HEK293 (cell line): ENCODE measurements around the gene XRCC6.

ENCODE experiments used
- BCL11A ChIP-seq: fragments of 450-650 bp; formaldehyde crosslinking; IDR thresholded peaks from 2 replicates; pipeline ENCODE4 v1.5.1; 2016; ENCODE audit warnings: low read depth, missing biosample characterization, missing genetic modification characterization
- EGR2 ChIP-seq: fragments of 450-650 bp; formaldehyde crosslinking; IDR thresholded peaks from 2 replicates; pipeline ENCODE4 v1.5.1; 2016; ENCODE audit warnings: low read depth, missing biosample characterization, missing genetic modification characterization
- GLI2 ChIP-seq: fragments of 450-650 bp; formaldehyde crosslinking; IDR thresholded peaks from 2 replicates; pipeline ENCODE4; 2017; ENCODE audit warnings: missing biosample characterization, missing genetic modification characterization, low read depth, borderline replicate concordance
- GLIS1 ChIP-seq: fragments of 450-650 bp; formaldehyde crosslinking; IDR thresholded peaks from 2 replicates; pipeline ENCODE4 v1.5.1; 2016; ENCODE audit warnings: missing biosample characterization, missing genetic modification characterization
- KLF7 ChIP-seq: fragments of 450-650 bp; formaldehyde crosslinking; IDR thresholded peaks from 2 replicates; pipeline ENCODE4 v1.5.1; 2016; ENCODE audit warnings: missing biosample characterization, missing genetic modification characterization, borderline replicate concordance
- KLF8 ChIP-seq: fragments of 450-650 bp; formaldehyde crosslinking; IDR thresholded peaks from 2 replicates; pipeline ENCODE4 v1.5.1; 2016; ENCODE audit warnings: missing biosample characterization, missing genetic modification characterization
- KLF9 ChIP-seq: fragments of 450-650 bp; formaldehyde crosslinking; IDR thresholded peaks from 2 replicates; pipeline ENCODE4 v1.5.1; 2016; ENCODE audit warnings: missing biosample characterization, missing genetic modification characterization, low read depth
- OSR2 ChIP-seq: fragments of 450-650 bp; formaldehyde crosslinking; IDR thresholded peaks from 2 replicates; pipeline ENCODE4 v1.5.1; 2016; ENCODE audit warnings: missing biosample characterization, missing genetic modification characterization
- PBX3 ChIP-seq: sonication (generic); formaldehyde crosslinking; IDR thresholded peaks from 2 replicates; pipeline ENCODE4 v1.8.1; 2022; ENCODE audit warnings: mild to moderate bottlenecking, moderate library complexity, missing genetic modification reagents
- SCRT1 ChIP-seq: fragments of 450-650 bp; formaldehyde crosslinking; IDR thresholded peaks from 2 replicates; pipeline ENCODE4 v1.5.1; 2016; ENCODE audit warnings: missing biosample characterization, missing genetic modification characterization, borderline replicate concordance
- TSHZ1 ChIP-seq: fragments of 450-650 bp; formaldehyde crosslinking; IDR thresholded peaks from 2 replicates; pipeline ENCODE4 v1.5.1; 2016; ENCODE audit warnings: missing biosample characterization, missing genetic modification characterization, borderline replicate concordance
- ZBTB1 ChIP-seq: fragments of 450-650 bp; formaldehyde crosslinking; IDR thresholded peaks from 2 replicates; pipeline ENCODE4 v1.5.1; 2016; ENCODE audit warnings: missing biosample characterization, missing genetic modification characterization
- ZBTB17 ChIP-seq: fragments of 450-650 bp; formaldehyde crosslinking; IDR thresholded peaks from 2 replicates; pipeline ENCODE4 v1.5.1; 2016; ENCODE audit warnings: missing biosample characterization, missing genetic modification characterization
- ZBTB20 ChIP-seq: fragments of 450-650 bp; formaldehyde crosslinking; IDR thresholded peaks from 2 replicates; pipeline ENCODE4 v1.5.1; 2016; ENCODE audit warnings: missing biosample characterization, missing genetic modification characterization
- ZBTB21 ChIP-seq: fragments of 450-650 bp; formaldehyde crosslinking; IDR thresholded peaks from 2 replicates; pipeline ENCODE4 v1.5.1; 2017; ENCODE audit warnings: missing biosample characterization, missing genetic modification characterization
- ZBTB6 ChIP-seq: fragments of 450-650 bp; formaldehyde crosslinking; IDR thresholded peaks from 2 replicates; pipeline ENCODE4 v1.5.1; 2017; ENCODE audit warnings: missing biosample characterization, missing genetic modification characterization
- ZBTB7A ChIP-seq: fragments of 450-650 bp; formaldehyde crosslinking; IDR thresholded peaks from 2 replicates; pipeline ENCODE4 v1.5.1; 2016; ENCODE audit warnings: low read depth, missing biosample characterization, missing genetic modification characterization
- ZIC2 ChIP-seq: fragments of 450-650 bp; formaldehyde crosslinking; IDR thresholded peaks from 2 replicates; pipeline ENCODE4 v1.5.1; 2016; ENCODE audit warnings: missing biosample characterization, missing genetic modification characterization
- ZNF112 ChIP-seq: fragments of 450-650 bp; formaldehyde crosslinking; IDR thresholded peaks from 2 replicates; pipeline ENCODE4 v1.5.0; 2017; ENCODE audit warnings: missing biosample characterization, missing genetic modification characterization
- ZNF132 ChIP-seq: fragments of 450-650 bp; formaldehyde crosslinking; IDR thresholded peaks from 2 replicates; pipeline ENCODE4 v1.5.1; 2017; ENCODE audit warnings: missing biosample characterization, missing genetic modification characterization, borderline replicate concordance
- ZNF16 ChIP-seq: fragments of 450-650 bp; formaldehyde crosslinking; IDR thresholded peaks from 2 replicates; pipeline ENCODE4 v1.5.1; 2016; ENCODE audit warnings: low read depth, missing biosample characterization, missing genetic modification characterization
- ZNF18 ChIP-seq: fragments of 450-650 bp; formaldehyde crosslinking; IDR thresholded peaks from 2 replicates; pipeline ENCODE4 v1.5.1; 2016; ENCODE audit warnings: missing biosample characterization, missing genetic modification characterization
- ZNF184 ChIP-seq: fragments of 450-650 bp; IDR thresholded peaks from 2 replicates; pipeline ENCODE4 v1.5.1; 2018; ENCODE audit warnings: missing biosample characterization, mild to moderate bottlenecking, missing genetic modification characterization
- ZNF239 ChIP-seq: fragments of 450-650 bp; formaldehyde crosslinking; IDR thresholded peaks from 2 replicates; pipeline ENCODE4 v1.5.1; 2016; ENCODE audit warnings: missing biosample characterization, missing genetic modification characterization
- ZNF292 ChIP-seq: fragments of 450-650 bp; formaldehyde crosslinking; IDR thresholded peaks from 2 replicates; pipeline ENCODE4 v1.5.1; 2016; ENCODE audit warnings: low read depth, missing biosample characterization, missing genetic modification characterization, borderline replicate concordance
- ZNF324 ChIP-seq: fragments of 450-650 bp; formaldehyde crosslinking; IDR thresholded peaks from 2 replicates; pipeline ENCODE4 v1.5.1; 2016; ENCODE audit warnings: missing biosample characterization, missing genetic modification characterization
- ZNF362 ChIP-seq: fragments of 450-650 bp; formaldehyde crosslinking; IDR thresholded peaks from 2 replicates; pipeline ENCODE4 v1.5.1; 2016; ENCODE audit warnings: missing biosample characterization, missing genetic modification characterization
- ZNF433 ChIP-seq: fragments of 450-650 bp; formaldehyde crosslinking; IDR thresholded peaks from 2 replicates; pipeline ENCODE4 v1.5.1; 2016; ENCODE audit warnings: missing biosample characterization, missing genetic modification characterization, low read depth
- ZNF701 ChIP-seq: fragments of 450-650 bp; formaldehyde crosslinking; IDR thresholded peaks from 2 replicates; pipeline ENCODE4 v1.5.1; 2016; ENCODE audit warnings: missing biosample characterization, missing genetic modification characterization
- ZNF76 ChIP-seq: fragments of 450-650 bp; formaldehyde crosslinking; IDR thresholded peaks from 2 replicates; pipeline ENCODE4; 2016; ENCODE audit warnings: low read depth, missing biosample characterization, missing genetic modification characterization, borderline replicate concordance
- ZNF785 ChIP-seq: fragments of 450-650 bp; formaldehyde crosslinking; IDR thresholded peaks from 2 replicates; pipeline ENCODE4 v1.5.1; 2016; ENCODE audit warnings: missing biosample characterization, missing genetic modification characterization
- ZNF830 ChIP-seq: fragments of 450-650 bp; IDR thresholded peaks from 2 replicates; pipeline ENCODE4 v1.5.0; 2018; ENCODE audit warnings: missing biosample characterization, missing genetic modification characterization, low read depth, mild to moderate bottlenecking, moderate library complexity
- ZNF837 ChIP-seq: fragments of 450-650 bp; formaldehyde crosslinking; IDR thresholded peaks from 2 replicates; pipeline ENCODE4 v1.5.1; 2016; ENCODE audit warnings: missing biosample characterization, missing genetic modification characterization

Gene XRCC6

GRCh38 chr22:41697126-41697775, 76.2 kb downstream of the XRCC6 start (continued):
- TF ChIP-seq TSHZ1 (tag by site-specific recombination) (no peak), ZNF112 (tag by site-specific recombination) (no peak), ZNF324 (tag by site-specific recombination) (no peak), ZNF18 (tag by site-specific recombination) (no peak), EGR2 (tag by site-specific recombination) (no peak), KLF7 (tag by site-specific recombination) (no peak; the same call in 1 of the 2 replicates), ZBTB1 (no peak), ZNF362 (tag by site-specific recombination) (no peak), GLI2 (no peak), SCRT1 (tag by site-specific recombination) (no peak), ZNF76 (tag by site-specific recombination) (no peak), ZNF239 (tag by site-specific recombination) (no peak), KLF8 (tag by site-specific recombination) (peak; percentile 65; the same call in 1 of the 2 replicates), KLF9 (tag by site-specific recombination) (peak; percentile 89), ZNF184 (tag by site-specific recombination) (no peak), ZBTB17 (tag by site-specific recombination) (peak; percentile 43; the same call in 1 of the 2 replicates), ZNF433 (no peak), ZBTB21 (no peak), ZBTB7A (tag by site-specific recombination) (no peak), ZNF837 (tag by site-specific recombination) (no peak), ZNF132 (tag by site-specific recombination) (no peak), ZBTB6 (tag by site-specific recombination) (no peak), BCL11A (tag by site-specific recombination) (no peak), ZIC2 (tag by site-specific recombination) (peak; percentile 85), OSR2 (tag by site-specific recombination) (no peak), PBX3 (CRISPR knock-in tag) (no peak), ZNF16 (tag by site-specific recombination) (no peak), ZNF292 (no peak), ZNF830 (tag by site-specific recombination) (no peak), ZNF701 (tag by site-specific recombination) (no peak), ZBTB20 (tag by site-specific recombination) (no peak), ZNF785 (tag by site-specific recombination) (no peak), GLIS1 (tag by site-specific recombination) (peak; percentile 96)
